ENCODE data around the gene VEZT. TPM values are rescaled to one million over a fixed set of nuclear protein-coding genes. Genes with fewer than 3 reads are reported as not detected.
A peak's percentile ranks its signal among the peaks of the same experiment; 100 is the strongest.

The VEZT gene
- total RNA-seq, 1 experiment from 2014 or later: 107 TPM

- DNase-seq (ENCODE audit: low spot score): no peak
- H3K4me1 ChIP-seq (ENCODE audit: insufficient read depth, low read length, poor library complexity, severe bottlenecking): peaks cover 50% of the 10 kb centered on the region
- ChIA-PET CTCF (no interaction called here), POLR2A (ENCODE audit: low non-redundant PET) (no interaction called here)
- H3K9me3 ChIP-seq (ENCODE audit: low read depth, low read length, poor library complexity, severe bottlenecking): no peaks in the 10 kb centered on the region
- no TSS peak for BruUV-seq (replicated peaks)
- no peak overlapping the region for H3K4me3 ChIP-seq (ENCODE audit: low read depth, low read length, poor library complexity, severe bottlenecking)
- H3K27ac ChIP-seq (ENCODE audit: low read depth, low read length, poor library complexity, severe bottlenecking): no peak overlapping the region
- H3K27me3 ChIP-seq (replicated peaks; ENCODE audit: insufficient read depth, low read depth, low read length, poor library complexity): no peaks in the 10 kb centered on the region
- intact Hi-C loops (cut with micrococcal nuclease; ENCODE audit: unreplicated experiment): no loop called here
- TF ChIP-seq, protein P1, sequence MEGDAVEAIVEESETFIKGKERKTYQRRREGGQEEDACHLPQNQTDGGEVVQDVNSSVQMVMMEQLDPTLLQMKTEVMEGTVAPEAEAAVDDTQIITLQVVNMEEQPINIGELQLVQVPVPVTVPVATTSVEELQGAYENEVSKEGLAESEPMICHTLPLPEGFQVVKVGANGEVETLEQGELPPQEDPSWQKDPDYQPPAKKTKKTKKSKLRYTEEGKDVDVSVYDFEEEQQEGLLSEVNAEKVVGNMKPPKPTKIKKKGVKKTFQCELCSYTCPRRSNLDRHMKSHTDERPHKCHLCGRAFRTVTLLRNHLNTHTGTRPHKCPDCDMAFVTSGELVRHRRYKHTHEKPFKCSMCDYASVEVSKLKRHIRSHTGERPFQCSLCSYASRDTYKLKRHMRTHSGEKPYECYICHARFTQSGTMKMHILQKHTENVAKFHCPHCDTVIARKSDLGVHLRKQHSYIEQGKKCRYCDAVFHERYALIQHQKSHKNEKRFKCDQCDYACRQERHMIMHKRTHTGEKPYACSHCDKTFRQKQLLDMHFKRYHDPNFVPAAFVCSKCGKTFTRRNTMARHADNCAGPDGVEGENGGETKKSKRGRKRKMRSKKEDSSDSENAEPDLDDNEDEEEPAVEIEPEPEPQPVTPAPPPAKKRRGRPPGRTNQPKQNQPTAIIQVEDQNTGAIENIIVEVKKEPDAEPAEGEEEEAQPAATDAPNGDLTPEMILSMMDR (conservative IDR thresholded peaks at IDR 0.05; ENCODE audit: low read depth, low read length): no peak
- no peak for TF ChIP-seq EZH2 (IDR thresholded peaks at IDR 0.05; ENCODE audit: borderline replicate concordance, low read depth, low read length, poor library complexity, severe bottlenecking)
- H3K36me3 ChIP-seq (ENCODE audit: insufficient read depth, low read length, poor library complexity, severe bottlenecking): no peaks in the 10 kb centered on the region
Measured at GRCh38 chr12:95197636-95198035, 20.0 kb upstream of the VEZT start.

GRCh38 chr12:95198914-95199313 is 18.7 kb upstream of the VEZT start:
- no peak for TF ChIP-seq EZH2 (IDR thresholded peaks at IDR 0.05; ENCODE audit: borderline replicate concordance, low read depth, low read length, poor library complexity, severe bottlenecking)
- TF ChIP-seq, protein P1 (conservative IDR thresholded peaks at IDR 0.05; ENCODE audit: low read depth, low read length): no peak
- H3K27ac ChIP-seq (ENCODE audit: low read depth, low read length, poor library complexity, severe bottlenecking): peak overlapping the region; percentile 49
- CTCF ChIA-PET: no interaction called here
- no peak for DNase-seq (ENCODE audit: low spot score)
- no peaks in the 10 kb centered on the region for H3K9me3 ChIP-seq (ENCODE audit: low read depth, low read length, poor library complexity, severe bottlenecking)
- POLR2A ChIA-PET (ENCODE audit: low non-redundant PET): interaction anchor here (0.6 kb wide), 1 partner anchor 55 kb away, joined by 3 read pairs; no protein-coding TSS in a partner anchor
- peaks cover 62% of the 10 kb centered on the region for H3K4me1 ChIP-seq (ENCODE audit: insufficient read depth, low read length, poor library complexity, severe bottlenecking)
- intact Hi-C loops (cut with micrococcal nuclease; ENCODE audit: unreplicated experiment): no loop called here
- H3K4me3 ChIP-seq (ENCODE audit: low read depth, low read length, poor library complexity, severe bottlenecking): no peak overlapping the region
- no TSS peak for BruUV-seq (replicated peaks)
- H3K36me3 ChIP-seq (ENCODE audit: insufficient read depth, low read length, poor library complexity, severe bottlenecking): no peaks in the 10 kb centered on the region
- no peaks in the 10 kb centered on the region for H3K27me3 ChIP-seq (replicated peaks; ENCODE audit: insufficient read depth, low read depth, low read length, poor library complexity)

DNA sequence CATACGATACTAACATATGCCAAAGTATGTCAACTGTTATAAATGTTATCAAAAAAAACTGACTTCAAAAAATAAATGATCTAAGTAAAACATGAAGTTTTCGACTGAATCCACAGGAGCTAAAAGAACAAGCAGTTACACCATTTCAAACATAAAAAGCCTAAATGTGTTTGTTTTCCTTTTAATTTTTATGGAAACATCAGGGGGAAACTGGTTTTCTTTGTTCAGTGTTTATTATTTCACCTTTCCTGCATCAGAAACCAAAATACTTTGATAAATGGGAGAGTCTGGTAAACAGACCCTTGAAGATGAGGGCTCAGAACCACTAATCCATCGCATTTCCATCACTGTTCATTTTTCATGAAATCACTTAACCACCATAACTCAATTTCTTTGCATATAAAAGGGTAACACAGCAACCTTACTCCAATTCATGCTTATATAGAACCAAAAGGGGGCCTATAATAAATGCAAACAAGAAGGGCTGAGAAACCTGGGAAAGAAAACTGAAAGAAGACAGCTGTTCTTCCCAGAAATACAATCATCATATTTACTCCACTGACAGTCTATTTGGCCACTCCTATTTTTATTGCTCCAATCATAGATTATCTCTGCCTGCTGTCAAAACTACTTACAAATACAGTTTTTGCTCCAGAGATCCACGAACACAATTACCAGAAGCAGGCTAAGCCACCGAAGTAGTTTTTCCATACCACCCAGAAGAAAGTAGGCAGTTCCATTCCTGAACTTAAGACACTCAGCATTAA is 17.3 kb upstream of the VEZT start:
- CTCF ChIA-PET: no interaction called here
- H3K4me3 ChIP-seq (ENCODE audit: low read depth, low read length, poor library complexity, severe bottlenecking): peak overlapping the region; percentile 7
- no peak for DNase-seq (ENCODE audit: low spot score)
- H3K4me1 ChIP-seq (ENCODE audit: insufficient read depth, low read length, poor library complexity, severe bottlenecking): peaks cover 73% of the 10 kb centered on the region
- peak overlapping the region; percentile 52 for H3K27ac ChIP-seq (ENCODE audit: low read depth, low read length, poor library complexity, severe bottlenecking)
- intact Hi-C loops (cut with micrococcal nuclease; ENCODE audit: unreplicated experiment): no loop called here
- H3K27me3 ChIP-seq (replicated peaks; ENCODE audit: insufficient read depth, low read depth, low read length, poor library complexity): no peaks in the 10 kb centered on the region
- TF ChIP-seq, protein P1 (conservative IDR thresholded peaks at IDR 0.05; ENCODE audit: low read depth, low read length): no peak
- no peak for TF ChIP-seq EZH2 (IDR thresholded peaks at IDR 0.05; ENCODE audit: borderline replicate concordance, low read depth, low read length, poor library complexity, severe bottlenecking)
- no TSS peak for BruUV-seq (replicated peaks)
- no peaks in the 10 kb centered on the region for H3K36me3 ChIP-seq (ENCODE audit: insufficient read depth, low read length, poor library complexity, severe bottlenecking)
- POLR2A ChIA-PET (ENCODE audit: low non-redundant PET): interaction anchor here (1.0 kb wide), 1 partner anchor 17 kb away, joined by 4 read pairs; the partner anchor contains the start of genes FGD6 and VEZT
- H3K9me3 ChIP-seq (ENCODE audit: low read depth, low read length, poor library complexity, severe bottlenecking): no peaks in the 10 kb centered on the region

All from A673 (cell line).